Transverse colon (tissue), 4 donors: ENCODE results near the gene RPTOR.

Experiments used
- CTCF ChIP-seq, 5 experiments: fragments of 200-600 bp in 3 of 5; fragments of 450-650 bp in 2 of 5; sonication (generic) in 3 of 5; IDR thresholded peaks; 1 replicate in 2 of 5; 2 replicates in 3 of 5; pipeline ENCODE4 v1.5.1; 2016 to 2017; ENCODE audit warnings: antibody characterized with exemption in 5 of 5, inconsistent platforms in 3 of 5, mild to moderate bottlenecking in 2 of 5, moderate library complexity in 1 of 5
- POLR2AphosphoS5 ChIP-seq, 3 donors: sonication (generic); formaldehyde crosslinking; IDR thresholded peaks; one replicate each; pipeline ENCODE4 v1.6.1; 2016; ENCODE audit warnings: antibody characterized with exemption in 3 of 3

- no peak for TF ChIP-seq CTCF (IDR thresholded peaks at IDR 0.05)
- no peak for TF ChIP-seq POLR2AphosphoS5 (IDR thresholded peaks at IDR 0.05)
These were observed 131.4 kb downstream of the RPTOR start for GRCh38 chr17:80676096-80676466.
